ENCODE results near the gene RAB17. TPM values are rescaled to one million over a fixed set of nuclear protein-coding genes. Genes with fewer than 3 reads are reported as not detected.

Gene RAB17
- polyA plus RNA-seq (2012; ENCODE audit: insufficient read length, low read depth) = 2.2 TPM

- TF ChIP-seq SIN3A (IDR thresholded peaks at IDR 0.05; ENCODE audit: borderline replicate concordance, insufficient read depth, low read length) = no peak
- TF ChIP-seq POLR2AphosphoS5 (IDR thresholded peaks at IDR 0.05; ENCODE audit: low read depth, low read length) = no peak
- TF ChIP-seq TAF1 (IDR thresholded peaks at IDR 0.05; ENCODE audit: borderline replicate concordance, insufficient read depth, low read length) = no peak
- TF ChIP-seq FOXP2 (optimal IDR thresholded peaks at IDR 0.05; ENCODE audit: borderline replicate concordance, extremely low read depth, extremely low read length, insufficient read depth) = no peak
- no peak for TF ChIP-seq REST (IDR thresholded peaks at IDR 0.05; ENCODE audit: insufficient read depth in 1 of 2, low read depth in 2 of 2, low read length in 2 of 2)
Measured at GRCh38 chr2:237590272-237591140, at the start of gene RAB17. RAB17 (minus strand) TSS chr2:237590734; CDS start chr2:237586154, 4,580 bp downstream.

- TF ChIP-seq FOXP2 (optimal IDR thresholded peaks at IDR 0.05; ENCODE audit: borderline replicate concordance, extremely low read depth, extremely low read length, insufficient read depth) (no peak), TAF1 (IDR thresholded peaks at IDR 0.05; ENCODE audit: borderline replicate concordance, insufficient read depth, low read length) (no peak), POLR2AphosphoS5 (IDR thresholded peaks at IDR 0.05; ENCODE audit: low read depth, low read length) (no peak), SIN3A (IDR thresholded peaks at IDR 0.05; ENCODE audit: borderline replicate concordance, insufficient read depth, low read length) (no peak), REST (IDR thresholded peaks at IDR 0.05; ENCODE audit: insufficient read depth in 1 of 2, low read depth in 2 of 2, low read length in 2 of 2) (no peak)
Measured at GRCh38 chr2:237639836-237640220, 49.3 kb upstream of the RAB17 start.

GRCh38 chr2:237639052-237639835 lies 48.7 kb upstream of the RAB17 start:
- TF ChIP-seq TAF1 (IDR thresholded peaks at IDR 0.05; ENCODE audit: borderline replicate concordance, insufficient read depth, low read length) (no peak), POLR2AphosphoS5 (IDR thresholded peaks at IDR 0.05; ENCODE audit: low read depth, low read length) (no peak), SIN3A (IDR thresholded peaks at IDR 0.05; ENCODE audit: borderline replicate concordance, insufficient read depth, low read length) (no peak), FOXP2 (optimal IDR thresholded peaks at IDR 0.05; ENCODE audit: borderline replicate concordance, extremely low read depth, extremely low read length, insufficient read depth) (no peak), REST (IDR thresholded peaks at IDR 0.05; ENCODE audit: insufficient read depth in 1 of 2, low read depth in 2 of 2, low read length in 2 of 2) (no peak)

GRCh38 chr2:237638176-237638575 lies 47.6 kb upstream of the RAB17 start:
- TF ChIP-seq REST (IDR thresholded peaks at IDR 0.05; ENCODE audit: insufficient read depth in 1 of 2, low read depth in 2 of 2, low read length in 2 of 2) (no peak), SIN3A (IDR thresholded peaks at IDR 0.05; ENCODE audit: borderline replicate concordance, insufficient read depth, low read length) (no peak), TAF1 (IDR thresholded peaks at IDR 0.05; ENCODE audit: borderline replicate concordance, insufficient read depth, low read length) (no peak)
